ENCODE results near the gene CRIM1. TPM values are rescaled to one million over a fixed set of nuclear protein-coding genes. Genes with fewer than 3 reads are reported as not detected.

The CRIM1 gene
- total RNA-seq, 1 experiment from 2014 or later: 27.6 TPM

GRCh38 chr2:36414307-36414706 is 58.7 kb downstream of the CRIM1 start:
- Histone ChIP-seq H3K79me1 (ENCODE audit: insufficient read depth, low read depth, low read length, poor library complexity, severe bottlenecking) (no peaks in the 10 kb centered on the region), H4K91ac (ENCODE audit: insufficient read length, low read depth, low read length) (no peak overlapping the region), H3K23ac (ENCODE audit: insufficient read length, low read depth, low read length) (no peak overlapping the region), H3K23me2 (ENCODE audit: insufficient read length, low read depth, low read length, poor library complexity, severe bottlenecking) (no peaks in the 10 kb centered on the region), H4K5ac (ENCODE audit: insufficient read length, low read depth, low read length) (no peak overlapping the region), H3K14ac (ENCODE audit: insufficient read depth, low read length) (no peak overlapping the region), H2BK20ac (ENCODE audit: low read depth, low read length, poor library complexity, severe bottlenecking) (no peak overlapping the region), H4K8ac (replicated peaks; ENCODE audit: insufficient read length, low read depth, low read length) (no peak overlapping the region), H2AK5ac (ENCODE audit: insufficient read length, low read length) (no peak overlapping the region), H3K27ac (ENCODE audit: insufficient read length, low read depth, low read length) (no peak overlapping the region), H3K56ac (ENCODE audit: insufficient read length, low read depth, low read length) (no peak overlapping the region), H2BK12ac (ENCODE audit: insufficient read length, low read depth, low read length) (no peak overlapping the region), H3K9ac (ENCODE audit: extremely low read depth, insufficient read length, low read length) (no peak overlapping the region), H2BK15ac (ENCODE audit: low read depth, low read length) (no peak overlapping the region), H3K4me2 (ENCODE audit: insufficient read depth, insufficient read length, low read length) (no peak overlapping the region), H4K20me1 (ENCODE audit: control insufficient read depth, insufficient read depth, insufficient read length) (no peaks in the 10 kb centered on the region), H3K9me3 (ENCODE audit: control insufficient read depth, low read depth, low read length) (no peaks in the 10 kb centered on the region), H3T11ph (ENCODE audit: low read length) (no peak overlapping the region), H3K79me2 (ENCODE audit: insufficient read depth, low read length) (peaks cover 4% of the 10 kb centered on the region; the same call in 1 of the 2 replicates), H3K4ac (ENCODE audit: low read depth, low read length) (no peak overlapping the region), H3K27me3 (ENCODE audit: insufficient read depth, low read length) (no peaks in the 10 kb centered on the region), H2AFZ (ENCODE audit: low read length) (no peak overlapping the region), H2BK120ac (ENCODE audit: low read depth, low read length, poor library complexity, severe bottlenecking) (no peak overlapping the region), H3K18ac (ENCODE audit: insufficient read length, low read depth, low read length) (no peak overlapping the region), H3K4me1 (ENCODE audit: insufficient read depth, low read length) (peaks cover 11% of the 10 kb centered on the region), H2BK5ac (ENCODE audit: insufficient read length, low read length) (no peak overlapping the region)
- no peaks in the 10 kb centered on the region for H3K9me3 Mint-ChIP-seq
- H3K4me3 Mint-ChIP-seq: no peak overlapping the region
- no peak for DNase-seq
- TF ChIP-seq CTCF (conservative IDR thresholded peaks at IDR 0.05): no peak
- no peaks in the 10 kb centered on the region; a peak in 1 of 7 replicates for H3K36me3 Mint-ChIP-seq (ENCODE audit: insufficient read depth in 1 of 3, low read depth in 3 of 3)
- H3K27me3 Mint-ChIP-seq (ENCODE audit: low read depth): no peaks in the 10 kb centered on the region
- peaks cover 24 to 36% of the 10 kb centered on the region in 2 experiments for H3K4me1 Mint-ChIP-seq
- WGBS (ENCODE audit: extremely low coverage, insufficient read length, low lambda C conversion rate): no CpG with 5 or more reads among the region's 4 CpGs
- H3K27ac Mint-ChIP-seq: peak overlapping the region in 1 of 3 experiments; percentile 1; a peak in 2 of 7 replicates
